Neural progenitor cell (in vitro differentiated cells): ENCODE results near the gene BCAP31. TPM values are rescaled to one million over a fixed set of nuclear protein-coding genes. Genes with fewer than 3 reads are reported as not detected.

ENCODE experiments used
- DNase-seq: peaks from one replicate; pipeline ENCODE4 v3.0.0-alpha.2; 2016; ENCODE audit warnings: low spot score
- H2AFZ ChIP-seq: fragments of 200-600 bp; sonication (generic); replicated peaks from 2 replicates; pipeline ENCODE4 v1.6.1; 2016; ENCODE audit warnings: antibody characterized with exemption
- H3F3A ChIP-seq: fragments of 200-600 bp; sonication (generic); 2 replicates; pipeline ENCODE4 v1.6.1; 2016; ENCODE audit warnings: antibody characterized with exemption, low read depth
- H3K27ac ChIP-seq: fragments of 200-600 bp; sonication (generic); 2 replicates; pipeline ENCODE4 v1.5.1; 2016; ENCODE audit warnings: mild to moderate bottlenecking
- H3K27me3 ChIP-seq: fragments of 200-600 bp; sonication (generic); 2 replicates; pipeline ENCODE4 v1.6.1; 2016; ENCODE audit warnings: mild to moderate bottlenecking, moderate library complexity
- H3K36me3 ChIP-seq: fragments of 200-600 bp; sonication (generic); 2 replicates; pipeline ENCODE4 v1.5.1; 2016
- H3K4me1 ChIP-seq: fragments of 200-600 bp; sonication (generic); 2 replicates; pipeline ENCODE4 v1.6.1; 2016; ENCODE audit warnings: mixed run types
- H3K4me2 ChIP-seq: fragments of 200-600 bp; sonication (generic); 2 replicates; pipeline ENCODE4 v1.6.1; 2016
- H3K4me3 ChIP-seq: fragments of 200-600 bp; sonication (generic); 2 replicates; pipeline ENCODE4 v1.5.1; 2016
- H3K79me2 ChIP-seq: fragments of 200-600 bp; sonication (generic); 2 replicates; pipeline ENCODE4 v1.6.1; 2016; ENCODE audit warnings: low read depth
- H3K9ac ChIP-seq: fragments of 200-600 bp; sonication (generic); 2 replicates; pipeline ENCODE4 v1.6.1; 2016
- H3K9me3 ChIP-seq: fragments of 200-600 bp; sonication (generic); 2 replicates; pipeline ENCODE4 v1.5.1; 2016; ENCODE audit warnings: low read depth
- H4K20me1 ChIP-seq: fragments of 200-600 bp; sonication (generic); 2 replicates; pipeline ENCODE4 v1.6.1; 2016; ENCODE audit warnings: low read depth
- H3K27ac Mint-ChIP-seq: 3 replicates; pipeline ENCODE4 v1.8.0; 2021; ENCODE audit warnings: mixed read lengths
- H3K27me3 Mint-ChIP-seq: 2 replicates; pipeline ENCODE4 v1.8.0; 2022; ENCODE audit warnings: low read depth, mild to moderate bottlenecking, inconsistent platforms, moderate library complexity, mixed read lengths; ENCODE audit not compliant: insufficient read depth
- H3K36me3 Mint-ChIP-seq: 3 replicates; pipeline ENCODE4 v1.8.0; 2021; ENCODE audit warnings: mixed read lengths
- H3K4me1 Mint-ChIP-seq: 3 replicates; pipeline ENCODE4 v1.8.0; 2021; ENCODE audit warnings: mixed read lengths
- H3K4me3 Mint-ChIP-seq: 3 replicates; pipeline ENCODE4 v1.8.0; 2021; ENCODE audit warnings: mild to moderate bottlenecking, moderate library complexity, mixed read lengths
- H3K9me3 Mint-ChIP-seq: 3 replicates; pipeline ENCODE4 v1.8.0; 2020; ENCODE audit warnings: mixed read lengths
- EZH2 ChIP-seq: fragments of 200-600 bp; sonication (generic); IDR thresholded peaks from 2 replicates; pipeline ENCODE4 v1.6.1; 2017; ENCODE audit warnings: antibody characterized with exemption, mild to moderate bottlenecking, moderate library complexity
- EZH2phosphoT487 ChIP-seq: fragments of 200-600 bp; sonication (generic); IDR thresholded peaks from 2 replicates; pipeline ENCODE4 v1.6.1; 2017; ENCODE audit warnings: antibody characterized with exemption
- total RNA-seq: library from RNA; depleted of rRNA; stranded (reverse); fragments of >200 nt; gene quantifications from 2 replicates; pipeline ENCODE4 v1.2.3, GENCODE V29; 2015; ENCODE audit warnings: low replicate concordance
- TF ChIP-seq, protein P1 (sequence below): fragments of 200-600 bp; sonication (generic); IDR thresholded peaks from 2 replicates; pipeline ENCODE4 v1.5.1; 2017; ENCODE audit warnings: antibody characterized with exemption, mild to moderate bottlenecking

BCAP31 gene
- total RNA-seq, 1 donor from 2014 or later = 52.5 TPM

GRCh38 chrX:153726286-153727122 is 2.3 kb upstream of the BCAP31 start:
- H3K79me2 ChIP-seq = peaks cover 21% of the 10 kb centered on the region
- no peak overlapping the region for H2AFZ ChIP-seq
- peaks cover 12% of the 10 kb centered on the region for H3K4me1 ChIP-seq
- Mint-ChIP-seq H3K4me1 (peaks cover 20% of the 10 kb centered on the region), H3K36me3 (peaks cover 9% of the 10 kb centered on the region), H3K9me3 (peaks cover 21% of the 10 kb centered on the region), H3K27me3 (peaks cover 6% of the 10 kb centered on the region), H3K27ac (peak overlapping the region; percentile 29), H3K4me3 (peak overlapping the region; percentile 71)
- H4K20me1 ChIP-seq = peaks cover 52% of the 10 kb centered on the region
- peaks cover 3% of the 10 kb centered on the region for H3K36me3 ChIP-seq
- no peak overlapping the region for H3K9ac ChIP-seq
- TF ChIP-seq, protein P1, sequence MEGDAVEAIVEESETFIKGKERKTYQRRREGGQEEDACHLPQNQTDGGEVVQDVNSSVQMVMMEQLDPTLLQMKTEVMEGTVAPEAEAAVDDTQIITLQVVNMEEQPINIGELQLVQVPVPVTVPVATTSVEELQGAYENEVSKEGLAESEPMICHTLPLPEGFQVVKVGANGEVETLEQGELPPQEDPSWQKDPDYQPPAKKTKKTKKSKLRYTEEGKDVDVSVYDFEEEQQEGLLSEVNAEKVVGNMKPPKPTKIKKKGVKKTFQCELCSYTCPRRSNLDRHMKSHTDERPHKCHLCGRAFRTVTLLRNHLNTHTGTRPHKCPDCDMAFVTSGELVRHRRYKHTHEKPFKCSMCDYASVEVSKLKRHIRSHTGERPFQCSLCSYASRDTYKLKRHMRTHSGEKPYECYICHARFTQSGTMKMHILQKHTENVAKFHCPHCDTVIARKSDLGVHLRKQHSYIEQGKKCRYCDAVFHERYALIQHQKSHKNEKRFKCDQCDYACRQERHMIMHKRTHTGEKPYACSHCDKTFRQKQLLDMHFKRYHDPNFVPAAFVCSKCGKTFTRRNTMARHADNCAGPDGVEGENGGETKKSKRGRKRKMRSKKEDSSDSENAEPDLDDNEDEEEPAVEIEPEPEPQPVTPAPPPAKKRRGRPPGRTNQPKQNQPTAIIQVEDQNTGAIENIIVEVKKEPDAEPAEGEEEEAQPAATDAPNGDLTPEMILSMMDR = no peak
- TF ChIP-seq EZH2phosphoT487 = no peak
- no peaks in the 10 kb centered on the region for H3K9me3 ChIP-seq
- H3K4me2 ChIP-seq = peak overlapping the region; percentile 59
- peak; percentile 84 for DNase-seq
- no peaks in the 10 kb centered on the region for H3K27me3 ChIP-seq
- H3F3A ChIP-seq = no peaks in the 10 kb centered on the region
- no peak overlapping the region for H3K27ac ChIP-seq
- peak overlapping the region; percentile 3 for H3K4me3 ChIP-seq

- H3K36me3 Mint-ChIP-seq = peaks cover 7% of the 10 kb centered on the region
- TF ChIP-seq EZH2phosphoT487 = no peak
- TF ChIP-seq, protein P1 = no peak
- TF ChIP-seq EZH2 = no peak
- no peaks in the 10 kb centered on the region for H3K9me3 ChIP-seq
- no peaks in the 10 kb centered on the region for H3F3A ChIP-seq
- peaks cover 20% of the 10 kb centered on the region for H3K4me1 Mint-ChIP-seq
- peaks cover 12% of the 10 kb centered on the region for H3K4me1 ChIP-seq
- peaks cover 52% of the 10 kb centered on the region for H4K20me1 ChIP-seq
- H3K79me2 ChIP-seq = peaks cover 21% of the 10 kb centered on the region
- H3K27ac Mint-ChIP-seq = no peak overlapping the region
- H3K9ac ChIP-seq = no peak overlapping the region
- no peak overlapping the region for H3K27ac ChIP-seq
- H3K4me2 ChIP-seq = no peak overlapping the region
- no peak overlapping the region for H2AFZ ChIP-seq
- H3K4me3 Mint-ChIP-seq = peak overlapping the region; percentile 66
- no peak for DNase-seq
- H3K4me3 ChIP-seq = no peak overlapping the region
- H3K27me3 ChIP-seq = no peaks in the 10 kb centered on the region
- H3K9me3 Mint-ChIP-seq = peaks cover 17% of the 10 kb centered on the region
- peaks cover 6% of the 10 kb centered on the region for H3K27me3 Mint-ChIP-seq
- H3K36me3 ChIP-seq = peaks cover 3% of the 10 kb centered on the region
Observed at GRCh38 chrX:153725832-153726285, 1.7 kb upstream of the BCAP31 start.

- Mint-ChIP-seq H3K4me1 (peaks cover 20% of the 10 kb centered on the region), H3K36me3 (peaks cover 4% of the 10 kb centered on the region), H3K9me3 (peaks cover 13% of the 10 kb centered on the region), H3K27ac (no peak overlapping the region), H3K27me3 (peaks cover 6% of the 10 kb centered on the region), H3K4me3 (peak overlapping the region; percentile 66)
- TF ChIP-seq EZH2phosphoT487 = no peak
- TF ChIP-seq EZH2 = no peak
- TF ChIP-seq, protein P1 = no peak
- Histone ChIP-seq H3K79me2 (peaks cover 21% of the 10 kb centered on the region), H3F3A (no peaks in the 10 kb centered on the region), H3K36me3 (peaks cover 3% of the 10 kb centered on the region), H3K4me1 (peaks cover 12% of the 10 kb centered on the region), H3K27me3 (no peaks in the 10 kb centered on the region), H3K4me3 (peak overlapping the region; percentile 73), H3K4me2 (peak overlapping the region; percentile 73), H3K9ac (no peak overlapping the region), H4K20me1 (peaks cover 52% of the 10 kb centered on the region), H3K9me3 (no peaks in the 10 kb centered on the region), H2AFZ (no peak overlapping the region), H3K27ac (no peak overlapping the region)
- peak; percentile 24 for DNase-seq
Observed at GRCh38 chrX:153725039-153725831, 1.0 kb upstream of the BCAP31 start.
